ENCODE data around the gene CCNT2. TPM values are rescaled to one million over a fixed set of nuclear protein-coding genes. Genes with fewer than 3 reads are reported as not detected.

Gene CCNT2
- total and polyA plus RNA-seq, 9 donors, result 25.0 to 48.8 (median 30.8) TPM

- no CpG with 5 or more reads among the region's 1 CpG for WGBS (ENCODE audit: insufficient coverage)
- H3K27me3 ChIP-seq (ENCODE audit: control insufficient read depth, insufficient read depth, low read length), result no peaks in the 10 kb centered on the region
- no peaks in the 10 kb centered on the region for H3K4me1 ChIP-seq (ENCODE audit: control insufficient read depth, insufficient read depth, low read length)
- H3K9me3 ChIP-seq (replicated peaks; ENCODE audit: control insufficient read depth, low read depth, low read length), result no peaks in the 10 kb centered on the region
- no peak overlapping the region for H3K4me3 ChIP-seq (ENCODE audit: low read length)
- no peak for DNase-seq
- H3K36me3 ChIP-seq (ENCODE audit: control insufficient read depth, insufficient read depth, low read length), result no peaks in the 10 kb centered on the region
- H3K27ac ChIP-seq (ENCODE audit: low read length), result no peak overlapping the region
Measured at GRCh38 chr2:134934641-134935040, 16.0 kb downstream of the CCNT2 start.

DNA sequence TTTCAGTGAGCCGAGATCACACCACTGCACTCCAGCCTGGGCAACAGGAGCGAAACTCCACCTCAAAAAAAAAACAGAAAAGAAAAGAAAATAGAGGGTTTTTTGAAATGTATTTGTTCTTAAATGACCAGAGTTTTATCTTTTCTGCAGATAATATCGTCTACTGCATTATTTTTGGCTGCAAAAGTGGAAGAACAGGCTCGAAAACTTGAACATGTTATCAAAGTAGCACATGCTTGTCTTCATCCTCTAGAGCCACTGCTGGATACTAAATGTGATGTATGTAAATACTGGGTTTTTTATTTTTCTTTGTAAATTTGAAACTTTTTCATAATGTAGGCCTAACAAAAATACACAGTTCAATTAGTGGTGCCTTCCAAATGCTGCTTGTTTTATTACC is 18.1 kb downstream of the CCNT2 start:
- 100% methylated on average over 1 of the region's 4 CpGs for WGBS (ENCODE audit: insufficient coverage)
- Histone ChIP-seq H3K27me3 (ENCODE audit: control insufficient read depth, insufficient read depth, low read length) (no peaks in the 10 kb centered on the region), H3K4me1 (ENCODE audit: control insufficient read depth, insufficient read depth, low read length) (no peaks in the 10 kb centered on the region), H3K27ac (ENCODE audit: low read length) (no peak overlapping the region), H3K36me3 (ENCODE audit: control insufficient read depth, insufficient read depth, low read length) (peaks cover 6% of the 10 kb centered on the region), H3K9me3 (replicated peaks; ENCODE audit: control insufficient read depth, low read depth, low read length) (no peaks in the 10 kb centered on the region), H3K4me3 (ENCODE audit: low read length) (no peak overlapping the region)
- DNase-seq, result no peak

GRCh38 chr2:134943540-134943939 is 24.9 kb downstream of the CCNT2 start:
- DNase-seq, result peak; percentile 43
- Histone ChIP-seq H3K27me3 (ENCODE audit: control insufficient read depth, insufficient read depth, low read length) (no peaks in the 10 kb centered on the region), H3K4me1 (ENCODE audit: control insufficient read depth, insufficient read depth, low read length) (no peaks in the 10 kb centered on the region), H3K27ac (ENCODE audit: low read length) (no peak overlapping the region), H3K4me3 (ENCODE audit: low read length) (no peak overlapping the region), H3K9me3 (replicated peaks; ENCODE audit: control insufficient read depth, low read depth, low read length) (no peaks in the 10 kb centered on the region), H3K36me3 (ENCODE audit: control insufficient read depth, insufficient read depth, low read length) (peaks cover 25% of the 10 kb centered on the region)
- no CpG with 5 or more reads among the region's 2 CpGs for WGBS (ENCODE audit: insufficient coverage)

- H3K27ac ChIP-seq (ENCODE audit: low read length), result no peak overlapping the region
- H3K4me1 ChIP-seq (ENCODE audit: control insufficient read depth, insufficient read depth, low read length), result no peaks in the 10 kb centered on the region
- WGBS (ENCODE audit: insufficient coverage), result 50% methylated on average over 1 of the region's 1 CpG
- H3K27me3 ChIP-seq (ENCODE audit: control insufficient read depth, insufficient read depth, low read length), result no peaks in the 10 kb centered on the region
- no peak for DNase-seq
- H3K4me3 ChIP-seq (ENCODE audit: low read length), result no peak overlapping the region
- H3K36me3 ChIP-seq (ENCODE audit: control insufficient read depth, insufficient read depth, low read length), result peaks cover 33% of the 10 kb centered on the region
- no peaks in the 10 kb centered on the region for H3K9me3 ChIP-seq (replicated peaks; ENCODE audit: control insufficient read depth, low read depth, low read length)
Measured at GRCh38 chr2:134944975-134945374, 26.4 kb downstream of the CCNT2 start.

- no peak overlapping the region for H3K27ac ChIP-seq (ENCODE audit: low read length)
- no peaks in the 10 kb centered on the region for H3K9me3 ChIP-seq (replicated peaks; ENCODE audit: control insufficient read depth, low read depth, low read length)
- no peak for DNase-seq
- no peaks in the 10 kb centered on the region for H3K4me1 ChIP-seq (ENCODE audit: control insufficient read depth, insufficient read depth, low read length)
- H3K36me3 ChIP-seq (ENCODE audit: control insufficient read depth, insufficient read depth, low read length), result peaks cover 32% of the 10 kb centered on the region
- WGBS (ENCODE audit: insufficient coverage), result 80% methylated on average over 1 of the region's 6 CpGs
- no peak overlapping the region for H3K4me3 ChIP-seq (ENCODE audit: low read length)
- no peaks in the 10 kb centered on the region for H3K27me3 ChIP-seq (ENCODE audit: control insufficient read depth, insufficient read depth, low read length)
Measured at GRCh38 chr2:134946073-134946472, 27.5 kb downstream of the CCNT2 start.

- DNase-seq, result no peak
- Histone ChIP-seq H3K27ac (ENCODE audit: low read length) (no peak overlapping the region), H3K4me1 (ENCODE audit: control insufficient read depth, insufficient read depth, low read length) (no peaks in the 10 kb centered on the region), H3K27me3 (ENCODE audit: control insufficient read depth, insufficient read depth, low read length) (no peaks in the 10 kb centered on the region), H3K9me3 (replicated peaks; ENCODE audit: control insufficient read depth, low read depth, low read length) (no peaks in the 10 kb centered on the region), H3K4me3 (ENCODE audit: low read length) (no peak overlapping the region), H3K36me3 (ENCODE audit: control insufficient read depth, insufficient read depth, low read length) (peaks cover 42% of the 10 kb centered on the region)
- no CpG with 5 or more reads among the region's 7 CpGs for WGBS (ENCODE audit: insufficient coverage)
Measured at GRCh38 chr2:134949981-134950708, 31.5 kb downstream of the CCNT2 start.

DNA sequence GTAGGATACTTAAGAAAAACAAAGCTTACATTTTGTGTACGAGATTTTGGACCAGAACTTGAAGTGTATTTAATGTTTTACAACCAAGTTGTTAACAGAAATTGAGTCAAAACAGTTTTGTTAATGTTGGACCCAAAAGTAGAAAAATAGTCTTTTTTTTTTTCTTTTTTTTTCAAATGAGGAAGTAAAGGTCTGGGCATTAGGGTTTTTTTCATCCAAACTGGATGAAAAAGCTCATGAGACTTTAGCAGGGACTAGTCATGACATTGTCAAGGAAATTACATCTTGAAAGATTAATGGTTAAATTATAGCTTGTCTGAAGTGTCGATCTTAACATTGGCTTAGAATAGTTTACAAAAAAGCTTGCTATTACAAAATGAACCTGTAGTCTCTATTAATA is 32.3 kb downstream of the CCNT2 start:
- no peak overlapping the region for H3K4me3 ChIP-seq (ENCODE audit: low read length)
- DNase-seq, result no peak
- no peaks in the 10 kb centered on the region for H3K9me3 ChIP-seq (replicated peaks; ENCODE audit: control insufficient read depth, low read depth, low read length)
- peaks cover 42% of the 10 kb centered on the region for H3K36me3 ChIP-seq (ENCODE audit: control insufficient read depth, insufficient read depth, low read length)
- H3K27ac ChIP-seq (ENCODE audit: low read length), result no peak overlapping the region
- no CpG with 5 or more reads among the region's 2 CpGs for WGBS (ENCODE audit: insufficient coverage)
- H3K4me1 ChIP-seq (ENCODE audit: control insufficient read depth, insufficient read depth, low read length), result no peaks in the 10 kb centered on the region
- no peaks in the 10 kb centered on the region for H3K27me3 ChIP-seq (ENCODE audit: control insufficient read depth, insufficient read depth, low read length)

DNA sequence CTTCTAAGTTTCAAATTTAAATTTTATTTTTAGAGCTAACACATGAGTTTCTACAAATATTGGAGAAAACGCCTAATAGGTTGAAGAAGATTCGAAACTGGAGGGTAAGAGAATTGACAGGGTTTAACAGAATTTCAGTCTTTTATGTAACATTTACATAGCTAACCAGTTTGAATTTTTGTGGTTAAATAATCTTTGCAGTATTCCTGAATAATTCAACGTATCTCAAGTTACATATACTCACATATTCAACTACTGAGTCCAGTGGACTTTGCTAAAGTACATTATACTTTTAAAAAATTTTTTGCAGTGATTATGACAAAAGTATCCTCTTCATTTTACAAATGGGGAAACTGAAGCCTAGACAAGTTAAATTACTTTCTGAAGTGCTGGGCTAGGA is 34.0 kb downstream of the CCNT2 start:
- H3K36me3 ChIP-seq (ENCODE audit: control insufficient read depth, insufficient read depth, low read length), result peaks cover 41% of the 10 kb centered on the region
- no peak overlapping the region for H3K4me3 ChIP-seq (ENCODE audit: low read length)
- no peaks in the 10 kb centered on the region for H3K27me3 ChIP-seq (ENCODE audit: control insufficient read depth, insufficient read depth, low read length)
- no peak overlapping the region for H3K27ac ChIP-seq (ENCODE audit: low read length)
- H3K9me3 ChIP-seq (replicated peaks; ENCODE audit: control insufficient read depth, low read depth, low read length), result no peaks in the 10 kb centered on the region
- no peak for DNase-seq
- no CpG with 5 or more reads among the region's 3 CpGs for WGBS (ENCODE audit: insufficient coverage)
- no peaks in the 10 kb centered on the region for H3K4me1 ChIP-seq (ENCODE audit: control insufficient read depth, insufficient read depth, low read length)

DNA sequence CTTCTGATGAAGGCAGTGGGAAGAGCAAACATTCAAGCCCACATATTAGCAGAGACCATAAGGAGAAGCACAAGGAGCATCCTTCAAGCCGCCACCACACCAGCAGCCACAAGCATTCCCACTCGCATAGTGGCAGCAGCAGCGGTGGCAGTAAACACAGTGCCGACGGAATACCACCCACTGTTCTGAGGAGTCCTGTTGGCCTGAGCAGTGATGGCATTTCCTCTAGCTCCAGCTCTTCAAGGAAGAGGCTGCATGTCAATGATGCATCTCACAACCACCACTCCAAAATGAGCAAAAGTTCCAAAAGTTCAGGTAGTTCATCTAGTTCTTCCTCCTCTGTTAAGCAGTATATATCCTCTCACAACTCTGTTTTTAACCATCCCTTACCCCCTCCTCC is 35.4 kb downstream of the CCNT2 start:
- Histone ChIP-seq H3K36me3 (ENCODE audit: control insufficient read depth, insufficient read depth, low read length) (peaks cover 34% of the 10 kb centered on the region), H3K4me1 (ENCODE audit: control insufficient read depth, insufficient read depth, low read length) (no peaks in the 10 kb centered on the region), H3K9me3 (replicated peaks; ENCODE audit: control insufficient read depth, low read depth, low read length) (no peaks in the 10 kb centered on the region), H3K27me3 (ENCODE audit: control insufficient read depth, insufficient read depth, low read length) (no peaks in the 10 kb centered on the region), H3K27ac (ENCODE audit: low read length) (no peak overlapping the region), H3K4me3 (ENCODE audit: low read length) (no peak overlapping the region)
- DNase-seq, result no peak
- 100% methylated on average over 5 of the region's 5 CpGs for WGBS (ENCODE audit: insufficient coverage)

DNA sequence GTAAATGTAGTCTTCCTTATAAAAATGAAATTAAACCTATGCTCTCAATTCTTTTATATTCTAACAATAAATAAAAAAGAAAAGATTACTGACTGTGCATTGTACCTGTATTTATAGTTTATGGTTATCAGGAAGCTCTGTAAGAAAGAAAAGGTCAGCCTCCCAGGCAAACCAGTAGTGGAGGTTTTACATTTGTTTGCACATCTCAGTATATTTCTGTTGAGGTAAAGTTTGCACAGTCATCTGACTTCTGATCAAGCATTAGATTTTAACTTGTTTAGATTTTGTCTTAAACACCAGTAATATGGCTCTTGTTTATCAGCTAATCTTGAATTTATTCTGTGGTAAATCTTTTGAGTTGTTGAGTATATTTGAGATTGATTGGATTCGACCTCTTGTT is 37.1 kb downstream of the CCNT2 start:
- no CpG with 5 or more reads among the region's 1 CpG for WGBS (ENCODE audit: insufficient coverage)
- H3K4me3 ChIP-seq (ENCODE audit: low read length), result no peak overlapping the region
- H3K27ac ChIP-seq (ENCODE audit: low read length), result no peak overlapping the region
- H3K27me3 ChIP-seq (ENCODE audit: control insufficient read depth, insufficient read depth, low read length), result no peaks in the 10 kb centered on the region
- peaks cover 24% of the 10 kb centered on the region for H3K36me3 ChIP-seq (ENCODE audit: control insufficient read depth, insufficient read depth, low read length)
- no peak for DNase-seq
- H3K9me3 ChIP-seq (replicated peaks; ENCODE audit: control insufficient read depth, low read depth, low read length), result no peaks in the 10 kb centered on the region
- no peaks in the 10 kb centered on the region for H3K4me1 ChIP-seq (ENCODE audit: control insufficient read depth, insufficient read depth, low read length)

GRCh38 chr2:134957477-134957876 is 38.9 kb downstream of the CCNT2 start:
- no peaks in the 10 kb centered on the region for H3K27me3 ChIP-seq (ENCODE audit: control insufficient read depth, insufficient read depth, low read length)
- H3K36me3 ChIP-seq (ENCODE audit: control insufficient read depth, insufficient read depth, low read length), result peaks cover 24% of the 10 kb centered on the region
- WGBS (ENCODE audit: insufficient coverage), result 100% methylated on average over 1 of the region's 5 CpGs
- DNase-seq, result no peak
- no peak overlapping the region for H3K27ac ChIP-seq (ENCODE audit: low read length)
- no peaks in the 10 kb centered on the region for H3K4me1 ChIP-seq (ENCODE audit: control insufficient read depth, insufficient read depth, low read length)
- no peak overlapping the region for H3K4me3 ChIP-seq (ENCODE audit: low read length)
- no peaks in the 10 kb centered on the region for H3K9me3 ChIP-seq (replicated peaks; ENCODE audit: control insufficient read depth, low read depth, low read length)
